Heart left ventricle (tissue), 13 donors: ENCODE data around the gene RUNX2.

Experiments used
- CTCF ChIP-seq, 12 donors: fragments of 200-600 bp; sonication (generic) in 4 of 12; IDR thresholded peaks; one replicate each; pipeline versions ENCODE4 v1.5.0 to v1.8.0; 2018 to 2022; ENCODE audit warnings: antibody characterized with exemption in 12 of 12, mild to moderate bottlenecking in 5 of 12
- POLR2A ChIP-seq, 2 donors: fragments of 450-650 bp; IDR thresholded peaks; one replicate each; pipeline ENCODE4 v1.6.1; 2017; ENCODE audit warnings: antibody characterized with exemption in 2 of 2, mild to moderate bottlenecking in 2 of 2, moderate library complexity in 2 of 2
- donor health status: ischemic (EF 13 %, LVEDD 7.1; RV severe dilation, severe dysfunction).
- donor health status: DM: no; HTN: yes; CAD: no.
- donor health status: DM: no; HTN: no; CAD: no.
- donor health status: ischemic (EF 25% LVEDD 6.9; RV normal size, moderate dysfunction).
- donor health status: ischemic (EF 25% LVEDD 5.7; RV mildly dilated, moderate dysfunction).
- donor health status: ischemic (EF 35%, LVEDD 5.7; RV mildly dilated, moderate dysfunction).
- donor health status: nonischemic (EF 11% LVEDD 7.7; RV severe dilation, severe dysfunction).
- donor health status: DM: yes; HTN: yes; CAD: no.
- donor health status: PGD.
- donor health status: ischemic (EF 29% LVEDD 5.4; RV normal size, mild dysfunction).
- donor health status: nonischemic (EF 23%, LVEDD 6.1; RV moderate dilation, normal function).

- TF ChIP-seq POLR2A (IDR thresholded peaks at IDR 0.05) (no peak), CTCF (IDR thresholded peaks at IDR 0.05) (no peak)
Measured at GRCh38 chr6:45461486-45461885, 133.4 kb downstream of the RUNX2 start.
